ENCODE results near the gene AKT1.

GRCh38 chr14:104776961-104777807 lies 18.4 kb downstream of the AKT1 start:
- TF ChIP-seq CTCF (IDR thresholded peaks at IDR 0.05 in 4 of 5, conservative IDR thresholded peaks at IDR 0.05 in 1 of 5) (no peak), POLR2A (IDR thresholded peaks at IDR 0.05) (no peak)
